DMS 273 (cell line): ENCODE results near the gene TUT7.

ENCODE experiments used
- DNase-seq: peaks from one replicate; lab custom pipeline; 2025; ENCODE audit not compliant: unreplicated experiment; lab: John Stamatoyannopoulos, UW

TUT7 gene

DNA sequence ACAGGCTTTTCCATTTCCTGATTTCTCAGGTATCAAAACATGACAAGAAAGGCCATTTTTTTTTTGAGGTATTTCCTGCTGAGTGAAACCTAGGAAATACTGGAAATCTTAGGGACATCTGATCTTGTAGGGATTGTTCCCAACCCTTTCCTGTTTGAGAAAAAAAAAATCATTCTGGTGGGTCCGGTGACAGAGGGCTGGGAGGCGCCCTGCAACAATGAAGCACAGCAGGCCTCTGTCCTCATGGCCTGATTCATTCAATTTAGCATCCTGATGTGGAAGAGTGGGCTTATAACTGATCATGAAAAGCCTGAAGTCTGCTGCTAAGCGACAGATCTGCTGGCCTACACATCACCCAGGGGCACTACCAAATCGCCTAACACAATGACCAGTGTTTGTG, 91.7 kb downstream of the TUT7 start:
- DNase-seq, result no peak

DNA sequence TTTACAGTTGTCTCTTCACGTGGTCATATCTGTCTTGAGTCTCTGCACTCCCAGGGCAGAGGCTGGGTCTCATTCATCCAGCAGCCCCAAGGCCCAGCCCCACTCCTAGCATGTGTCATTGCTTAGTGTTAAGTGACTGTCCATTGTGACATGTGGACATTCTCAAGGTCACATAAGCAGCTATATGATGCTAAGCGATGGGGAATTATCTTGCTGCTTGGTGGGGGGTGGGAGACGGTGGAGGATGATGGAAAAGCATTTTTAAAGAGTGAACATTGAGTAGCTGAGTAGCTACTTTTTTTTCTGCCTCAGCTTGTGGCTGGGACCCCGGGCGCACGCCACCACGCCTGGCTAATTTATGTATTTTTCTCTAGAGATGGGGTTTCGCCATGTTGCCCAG, 94.7 kb downstream of the TUT7 start, which contains the start of gene C9orf153:
TSS of gene C9orf153 (minus strand) at position 101 of the 400 bp plus-strand sequence. CDS start 30,054 bp downstream, outside the sequence.
- DNase-seq, result no peak

DNA sequence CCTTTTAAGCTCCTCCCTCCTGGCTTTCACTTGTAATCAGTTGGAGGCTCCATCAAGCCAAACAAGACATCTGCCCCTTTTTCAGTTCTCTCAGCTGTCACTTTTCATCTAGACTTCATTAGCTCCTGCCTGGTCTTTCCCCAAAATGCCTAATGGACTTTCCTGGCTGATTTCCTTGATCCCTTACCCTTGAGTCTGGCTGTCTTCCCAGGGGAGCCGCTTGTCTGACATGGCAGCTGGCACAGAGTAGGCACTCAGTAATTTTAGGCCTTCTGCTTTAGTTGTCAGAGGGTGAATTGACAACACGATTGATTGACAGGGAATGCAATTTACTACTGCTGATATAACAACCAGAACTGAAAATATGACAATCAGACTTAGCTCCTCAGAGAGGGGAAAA, 96.8 kb downstream of the TUT7 start:
- DNase-seq, result peak; percentile 88

DNA sequence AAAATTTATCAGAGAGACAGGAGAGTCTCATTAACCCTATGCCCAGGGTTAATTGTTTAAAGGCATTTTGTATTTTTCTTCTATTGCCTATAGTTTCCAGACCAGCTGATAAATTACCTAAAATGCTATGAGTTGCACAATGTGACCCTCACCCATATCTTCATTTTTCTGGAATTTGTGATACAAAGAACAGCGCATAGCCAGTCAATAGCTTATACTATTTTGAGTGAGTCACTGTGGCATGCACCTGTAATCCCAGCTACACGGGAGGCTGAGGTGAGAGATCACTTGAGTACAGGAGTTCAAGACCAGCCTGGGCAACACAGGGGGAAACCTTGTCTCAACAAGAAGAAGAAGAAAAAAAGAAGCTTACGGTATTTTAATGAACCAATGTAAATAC, 97.6 kb downstream of the TUT7 start:
- DNase-seq, result no peak

DNA sequence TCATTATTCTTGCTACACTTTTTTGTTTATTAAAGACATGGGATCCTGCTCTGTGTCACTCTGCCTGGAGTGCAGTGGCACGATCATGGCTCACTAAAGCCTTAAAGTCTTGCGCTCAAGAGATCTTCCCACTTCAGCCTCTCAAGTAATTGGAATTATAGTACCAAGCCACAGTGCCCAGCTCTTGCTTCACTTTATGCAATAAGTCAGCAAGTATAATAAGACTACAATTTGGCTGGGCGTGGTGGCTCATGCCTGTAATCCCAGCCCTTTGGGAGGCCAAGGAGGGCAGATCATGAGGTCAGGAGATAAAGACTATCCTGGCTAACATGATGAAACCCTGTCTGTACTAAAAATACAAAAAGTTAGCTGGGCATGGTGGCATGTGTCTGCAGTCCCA, 100.6 kb downstream of the TUT7 start:
- DNase-seq, result no peak

DNA sequence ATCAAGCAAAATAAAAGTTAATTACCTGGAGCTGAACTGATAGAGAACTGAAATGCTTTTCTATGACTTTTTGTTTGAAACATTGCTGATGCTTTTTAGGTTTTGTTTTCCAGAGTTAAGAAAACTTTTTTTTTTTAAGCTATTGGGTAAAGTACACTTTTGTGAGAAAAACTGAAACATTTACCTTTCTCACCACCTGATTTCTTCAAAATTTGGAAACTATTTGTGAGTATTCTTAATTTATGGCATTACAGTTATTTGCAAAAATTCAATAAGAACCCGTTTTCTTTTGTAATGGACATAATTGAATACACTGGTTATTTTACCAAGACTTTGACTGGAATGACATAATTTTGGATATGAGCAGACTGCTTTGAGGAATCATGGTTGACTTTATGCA, 101.3 kb downstream of the TUT7 start:
- DNase-seq, result no peak

DNA sequence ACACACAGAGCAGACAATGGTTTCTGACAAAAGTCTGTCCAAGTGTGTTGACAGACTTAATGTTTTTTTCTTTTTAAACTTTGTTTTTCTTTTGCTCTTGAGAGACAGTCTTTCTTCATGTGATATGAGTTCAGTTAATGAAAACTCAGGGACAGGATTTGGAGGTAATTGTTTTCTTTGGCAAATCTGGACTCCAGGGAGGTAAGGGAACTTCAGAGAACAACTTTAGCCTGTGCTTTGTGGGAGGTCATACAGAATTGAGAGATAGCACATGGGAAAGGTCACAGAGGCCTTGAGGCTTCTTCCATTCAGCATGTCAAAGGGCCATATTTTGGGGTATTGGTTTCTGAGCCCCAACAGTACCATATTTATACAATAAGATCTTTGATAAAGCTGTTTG, 104.1 kb downstream of the TUT7 start:
- no peak for DNase-seq

DNA sequence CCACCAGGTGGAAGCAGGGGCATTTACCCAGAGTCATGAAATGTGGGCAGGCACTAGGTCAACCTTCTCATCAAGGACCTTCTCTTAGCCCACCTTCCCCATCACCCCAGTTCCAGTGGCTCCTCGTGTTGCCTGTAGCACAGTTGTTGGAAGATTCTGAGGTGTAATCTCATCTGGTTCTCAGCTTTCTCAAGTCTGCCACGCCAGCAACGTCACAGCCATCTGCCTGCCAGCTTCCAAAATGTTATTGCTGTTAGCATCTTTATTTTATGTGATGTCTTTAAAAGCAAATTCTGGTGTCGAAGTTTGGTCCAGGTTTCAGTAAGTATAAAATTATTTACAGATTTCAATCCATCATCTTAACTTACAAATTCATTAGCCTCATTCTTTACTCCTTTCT, 105.5 kb downstream of the TUT7 start:
- DNase-seq, result no peak

DNA sequence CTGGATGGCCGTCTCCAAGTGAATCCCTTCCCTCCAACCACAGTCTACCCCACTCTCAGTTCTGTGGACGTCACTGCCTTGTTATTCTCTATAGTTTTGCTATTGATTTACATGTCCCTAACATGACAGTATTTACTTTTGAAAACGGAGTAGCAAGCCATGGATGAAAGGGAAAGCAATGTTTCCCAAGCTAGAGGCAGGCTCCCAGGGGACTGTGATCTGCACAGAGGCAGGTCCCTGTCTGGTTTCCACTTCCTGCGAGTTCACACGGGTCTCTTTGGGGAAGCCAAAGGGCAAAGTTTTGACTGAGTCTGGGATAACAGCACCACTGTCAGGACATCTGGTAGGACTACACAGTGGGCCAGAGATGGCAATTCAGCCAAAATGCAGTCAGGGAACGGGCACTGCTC, 107.5 kb downstream of the TUT7 start:
- peak; percentile 13 for DNase-seq

DNA sequence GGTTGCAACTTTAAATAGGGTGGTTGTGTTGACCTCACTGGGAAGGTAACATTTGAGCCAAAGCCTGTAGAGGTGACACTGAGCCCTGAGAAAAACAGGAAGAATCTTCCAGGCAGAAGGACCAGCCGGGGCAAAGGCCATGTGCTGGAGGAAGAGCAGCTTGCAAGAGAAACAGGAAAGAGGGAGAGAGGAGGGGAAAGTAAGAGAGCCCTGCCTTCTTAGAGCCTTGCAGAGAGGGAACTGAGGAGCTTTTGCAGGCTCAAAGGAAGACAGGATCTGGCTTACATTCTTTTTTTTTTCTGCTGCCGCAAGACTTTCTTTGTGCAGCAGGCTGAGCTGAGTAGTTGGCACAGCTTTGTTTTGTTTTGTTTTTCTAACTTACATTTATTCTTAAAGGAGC, 112.1 kb downstream of the TUT7 start:
- no peak for DNase-seq

DNA sequence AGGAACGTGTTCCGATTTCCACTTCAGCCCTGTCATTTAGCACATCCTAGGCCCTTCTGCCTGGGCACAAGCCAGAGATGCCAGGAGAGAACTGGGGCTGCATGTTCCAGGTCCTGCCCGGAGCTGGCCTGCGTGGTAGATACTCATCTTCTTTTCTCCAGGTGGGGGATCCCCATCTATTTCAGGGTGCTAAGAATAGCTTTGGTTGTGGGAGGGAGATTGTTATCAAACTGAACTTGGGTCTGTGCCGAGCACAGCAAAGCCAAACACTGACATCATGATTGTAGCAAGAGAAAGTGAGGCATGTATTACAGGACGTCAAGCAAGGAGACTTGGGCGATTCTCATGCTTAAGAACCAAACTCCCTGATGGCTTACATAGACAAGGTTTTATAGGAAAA, 113.0 kb downstream of the TUT7 start:
- DNase-seq, result no peak

DNA sequence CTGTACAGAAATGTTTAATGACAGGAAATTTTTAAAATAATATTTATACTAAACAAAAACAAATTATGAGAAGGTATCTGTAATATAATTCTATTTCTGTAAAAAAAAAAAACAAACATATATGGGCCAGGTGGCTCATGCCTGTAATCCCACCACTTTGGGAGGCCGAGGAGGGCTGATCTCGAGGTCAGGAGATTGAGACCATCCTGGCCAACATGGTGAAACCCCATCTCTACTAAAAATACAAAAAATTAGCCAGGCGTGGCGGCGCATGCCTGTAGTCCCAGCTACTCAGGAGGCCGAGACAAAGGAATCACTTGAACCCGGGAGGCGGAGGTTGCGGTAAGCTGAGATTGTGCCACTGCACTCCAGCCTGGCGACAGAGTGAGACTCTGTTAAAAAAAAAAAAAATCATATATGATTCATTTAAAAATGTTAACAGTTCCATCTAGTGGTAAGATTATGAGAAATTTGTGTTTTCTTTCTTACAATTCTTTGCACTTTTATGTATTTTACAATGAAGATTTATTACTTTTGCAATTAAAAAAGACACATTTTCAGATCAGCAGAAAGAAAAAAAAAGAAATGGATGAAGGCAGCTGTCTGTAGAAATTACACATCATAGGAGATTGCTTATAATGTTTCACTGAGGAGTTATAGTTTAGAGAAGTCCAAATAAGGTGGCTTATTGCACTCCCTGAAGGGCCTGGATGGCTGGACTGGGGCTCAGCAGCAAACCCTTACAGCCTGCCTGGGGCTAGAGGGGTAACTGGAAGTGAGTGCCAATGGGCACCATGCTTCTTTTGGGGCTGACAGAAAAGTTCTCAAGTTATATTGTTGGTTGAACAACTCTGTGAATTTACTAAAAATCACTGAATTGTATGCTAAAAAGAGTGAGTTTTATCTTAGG, 115.1 kb downstream of the TUT7 start:
- no peak for DNase-seq
